Measurements from ENCODE around the gene SNRPB2.

The SNRPB2 gene

DNA sequence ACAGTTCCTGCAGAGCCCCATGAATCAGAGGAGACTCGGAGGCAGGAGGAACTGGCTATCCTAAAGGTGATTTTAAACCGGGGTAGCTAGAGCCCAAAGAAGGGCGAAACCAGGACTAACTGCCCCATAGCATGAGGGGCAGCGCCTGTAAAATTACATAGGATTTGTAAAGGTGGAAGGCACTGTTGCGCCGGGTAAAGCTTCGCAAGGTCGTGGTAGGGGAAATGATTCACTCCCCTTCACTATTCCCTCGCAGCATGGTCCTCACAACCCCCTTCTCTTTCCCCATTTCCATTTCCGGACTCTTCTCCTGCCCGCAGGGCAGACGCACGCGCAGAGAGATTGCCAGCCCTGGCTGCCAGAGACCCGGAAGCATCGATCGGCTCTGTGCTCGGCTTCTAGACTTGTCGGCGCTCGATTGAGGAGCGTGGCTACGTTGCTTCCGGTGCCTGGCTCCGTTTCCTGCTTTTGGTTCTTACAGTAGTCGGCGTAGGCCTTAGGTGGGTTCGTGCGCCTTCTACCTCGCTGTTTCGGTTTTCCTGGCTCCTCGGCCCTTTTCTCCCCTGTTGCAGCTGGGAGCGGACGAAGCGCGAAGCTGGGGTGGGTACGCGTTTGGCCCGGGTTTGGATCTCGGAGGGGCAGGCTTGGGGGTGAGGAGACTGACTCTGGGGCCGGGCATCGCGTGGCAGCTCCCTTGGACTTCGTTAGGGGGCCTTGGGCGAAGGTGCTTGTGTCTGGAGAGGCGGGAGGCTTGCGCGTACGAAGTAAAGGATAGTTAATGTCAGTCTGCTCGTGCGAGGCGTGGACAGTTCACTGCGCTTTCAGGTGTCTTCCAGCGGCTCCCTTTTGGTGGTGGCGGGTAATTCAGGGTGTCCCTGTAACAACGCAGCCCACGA lies at the start of gene SNRPB2:
SNRPB2 (plus strand) TSS at position 462 of the 896 bp plus-strand sequence. CDS start 1,677 bp downstream, outside the sequence.
- peak; percentile 87 for DNase-seq (ENCODE audit: low read depth)

DNA sequence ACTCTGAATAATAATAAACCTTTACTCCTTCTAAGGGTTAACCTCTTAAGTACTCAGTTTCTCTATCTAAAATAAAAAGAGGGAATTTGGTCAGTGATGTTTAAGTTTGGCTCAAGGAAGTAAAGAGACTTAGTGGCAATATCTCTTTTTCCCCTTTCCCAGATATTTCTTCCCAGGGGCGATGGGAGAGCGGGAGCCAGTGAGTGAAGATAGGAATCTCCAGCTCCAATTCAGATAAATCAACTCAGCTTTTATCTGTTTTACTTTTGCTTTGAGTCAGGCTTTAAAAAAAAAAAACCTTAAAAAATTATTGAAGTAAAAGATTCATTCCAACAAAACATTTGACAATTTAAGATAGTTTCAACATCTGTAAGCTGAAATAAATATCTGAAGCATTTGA lies 45.4 kb upstream of the SNRPB2 start:
- no peak for DNase-seq (ENCODE audit: low read depth)

DNA sequence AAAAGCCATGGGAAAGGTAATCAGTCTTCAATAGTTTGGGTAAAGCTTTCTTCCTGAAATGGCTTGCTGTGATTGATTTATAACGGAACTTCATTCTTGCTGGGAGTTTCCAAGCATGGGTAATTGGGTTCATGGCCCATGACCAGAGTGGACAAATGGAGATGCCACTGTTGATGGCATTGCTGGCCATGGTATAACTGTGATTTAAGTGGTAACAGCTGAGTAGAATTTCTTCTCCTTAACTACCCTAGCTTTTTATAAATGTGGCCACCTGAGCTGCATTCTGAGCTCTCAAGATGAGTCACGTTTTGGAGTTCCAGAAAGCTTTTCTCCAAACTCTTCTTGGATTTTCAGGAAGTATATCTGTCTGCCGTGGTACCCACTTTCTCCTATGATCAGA lies 39.9 kb upstream of the SNRPB2 start:
- DNase-seq (ENCODE audit: low read depth), result no peak

DNA sequence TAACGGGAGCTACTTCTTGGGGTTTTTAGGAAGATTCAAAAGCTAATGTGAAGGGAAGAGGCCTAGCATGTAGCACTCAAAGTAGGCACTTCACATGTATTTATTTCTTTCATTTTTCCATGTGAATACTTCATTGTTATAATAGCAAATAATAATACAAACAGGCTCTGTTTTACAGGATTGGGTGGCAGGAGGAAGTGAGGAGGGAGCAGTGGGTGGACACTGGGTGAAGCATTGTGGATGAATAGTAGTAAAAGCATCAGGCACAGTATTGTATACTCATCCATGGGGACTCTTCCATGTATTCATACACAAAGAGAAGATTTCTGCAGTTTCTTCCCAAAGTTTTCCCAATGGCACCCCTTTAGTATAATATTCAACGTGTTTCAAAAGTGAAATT lies 38.4 kb upstream of the SNRPB2 start:
- DNase-seq (ENCODE audit: low read depth), result no peak

DNA sequence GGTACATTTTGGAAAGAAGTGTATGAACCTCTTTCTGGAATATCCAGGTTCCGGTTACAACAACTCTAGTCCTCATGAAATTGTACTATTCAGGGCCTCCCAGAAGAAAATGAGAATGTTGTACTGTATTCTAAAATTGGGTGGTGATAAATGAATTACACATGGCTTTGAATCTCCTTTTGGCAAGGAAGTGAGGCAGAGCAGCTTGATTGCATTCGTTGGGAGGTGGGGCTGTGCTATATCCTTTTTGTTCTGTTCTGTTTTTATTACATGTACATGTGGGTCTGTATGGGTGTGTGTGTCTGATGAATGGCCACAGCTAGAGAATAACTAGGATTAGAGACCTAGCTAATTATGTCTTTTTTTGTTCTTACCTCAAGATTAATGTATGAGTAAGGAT lies 37.8 kb upstream of the SNRPB2 start:
- DNase-seq (ENCODE audit: low read depth), result no peak

DNA sequence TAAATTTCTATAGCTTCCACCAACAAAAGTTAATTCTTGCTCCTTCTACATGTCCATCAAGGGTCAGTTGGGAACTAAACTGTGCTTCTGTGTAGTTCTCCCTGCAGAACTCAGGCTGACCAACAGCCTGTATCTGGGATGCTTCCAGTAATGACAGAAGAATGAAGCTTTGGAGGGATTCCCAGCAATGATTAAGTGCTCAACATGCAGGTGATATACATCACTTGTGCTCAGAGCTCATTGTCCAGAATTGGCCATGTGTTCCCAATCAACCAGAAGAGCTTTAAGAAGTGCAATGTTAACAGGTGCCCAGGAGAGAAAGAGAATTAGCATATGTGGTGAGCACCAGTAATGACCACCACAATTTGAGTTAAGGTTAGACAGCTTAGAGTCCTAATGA lies 37.4 kb upstream of the SNRPB2 start:
- no peak for DNase-seq (ENCODE audit: low read depth)

DNA sequence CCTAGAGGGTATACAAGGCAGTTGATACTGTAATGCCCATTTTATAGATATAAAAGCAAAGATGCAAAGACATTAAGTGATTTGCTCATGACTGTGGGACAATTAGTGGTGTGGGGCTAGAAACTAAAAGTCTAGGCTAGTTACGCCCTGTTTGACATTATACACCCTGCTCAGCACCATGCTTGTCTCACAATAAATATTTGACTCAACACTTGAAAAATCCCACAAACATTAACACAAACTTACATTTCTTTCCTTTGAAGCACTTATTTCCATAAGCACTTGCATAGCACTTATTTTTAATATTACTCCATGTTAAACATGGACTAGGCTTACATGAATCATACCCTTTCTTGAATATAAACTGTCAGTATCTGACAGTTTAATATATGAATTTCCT lies 36.5 kb upstream of the SNRPB2 start:
- DNase-seq (ENCODE audit: low read depth), result no peak

DNA sequence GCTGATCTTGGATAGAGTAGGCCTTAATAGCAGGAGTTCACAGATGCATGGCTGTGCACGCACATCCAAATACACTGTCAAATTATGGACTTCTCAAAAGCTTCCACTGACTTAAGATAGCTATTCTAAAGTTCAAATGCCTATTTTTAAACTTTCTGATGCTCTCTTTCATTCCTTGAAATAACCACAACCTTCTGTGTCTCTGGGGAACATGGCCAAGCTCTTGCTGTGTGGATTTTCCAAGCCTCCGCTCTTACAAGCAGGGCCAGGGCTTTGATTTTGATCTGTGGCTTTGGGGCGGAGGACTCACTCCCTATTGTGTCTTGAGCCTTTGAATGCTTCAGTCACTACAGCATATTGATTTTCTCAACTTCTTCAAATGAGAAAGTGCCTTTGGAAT lies 35.7 kb upstream of the SNRPB2 start:
- no peak for DNase-seq (ENCODE audit: low read depth)

DNA sequence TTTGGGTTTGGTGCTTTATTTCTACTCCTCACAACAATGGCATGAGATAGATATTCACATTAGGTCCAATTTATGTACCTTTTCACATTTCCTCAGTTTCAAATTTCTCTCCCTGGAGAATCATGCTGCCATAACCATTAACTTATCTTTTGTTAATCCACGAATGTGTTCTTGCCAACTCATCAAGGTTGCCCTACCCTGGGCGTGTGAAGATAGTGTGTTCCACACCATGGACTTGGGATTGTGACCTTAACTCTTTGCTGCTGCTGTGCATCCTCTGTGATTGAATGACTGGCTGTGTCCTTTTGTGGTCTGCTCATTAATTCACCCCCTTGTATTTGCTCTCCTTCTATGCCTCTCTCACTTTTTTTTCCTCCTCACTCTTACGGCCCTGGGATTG lies 34.2 kb upstream of the SNRPB2 start:
- no peak for DNase-seq (ENCODE audit: low read depth)

DNA sequence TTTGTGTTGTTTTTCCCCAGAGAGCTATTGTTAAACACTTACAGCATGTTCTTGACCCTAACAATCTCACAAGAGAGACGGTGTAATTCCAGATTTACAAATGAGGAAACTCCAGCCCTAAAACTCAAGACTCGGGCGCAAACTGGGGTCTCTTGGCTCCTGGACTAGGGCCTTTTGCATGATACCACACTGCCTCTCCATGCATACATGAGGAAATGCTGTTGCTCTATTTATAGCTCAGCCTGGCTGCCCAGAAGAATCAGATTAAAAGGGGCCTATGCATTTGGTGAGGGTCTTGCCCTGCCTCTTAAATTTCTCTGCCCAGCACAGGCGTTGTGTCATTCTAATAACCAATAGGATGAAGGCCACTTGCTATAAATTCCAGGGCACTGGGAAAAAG lies 30.5 kb upstream of the SNRPB2 start:
- DNase-seq (ENCODE audit: low read depth), result no peak

DNA sequence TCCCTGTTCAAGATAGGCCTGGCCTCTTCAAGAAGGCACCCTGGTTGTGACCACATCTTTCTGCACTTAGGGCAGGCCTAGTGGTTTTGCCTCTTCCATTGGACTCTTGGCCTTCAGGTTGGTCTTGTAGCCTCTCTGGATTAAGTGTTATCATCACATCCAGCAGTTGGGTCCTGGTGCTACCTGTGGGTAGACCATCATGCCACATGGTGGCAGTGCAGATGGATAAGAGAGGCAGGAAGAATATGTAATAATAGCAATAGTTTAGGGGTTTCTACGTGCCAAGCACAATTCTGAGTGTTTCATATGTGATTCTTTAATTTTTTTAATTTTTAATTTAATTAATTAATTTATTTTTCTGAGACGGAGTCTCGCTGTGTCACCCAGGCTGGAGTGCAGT lies 28.5 kb upstream of the SNRPB2 start:
- no peak for DNase-seq (ENCODE audit: low read depth)

DNA sequence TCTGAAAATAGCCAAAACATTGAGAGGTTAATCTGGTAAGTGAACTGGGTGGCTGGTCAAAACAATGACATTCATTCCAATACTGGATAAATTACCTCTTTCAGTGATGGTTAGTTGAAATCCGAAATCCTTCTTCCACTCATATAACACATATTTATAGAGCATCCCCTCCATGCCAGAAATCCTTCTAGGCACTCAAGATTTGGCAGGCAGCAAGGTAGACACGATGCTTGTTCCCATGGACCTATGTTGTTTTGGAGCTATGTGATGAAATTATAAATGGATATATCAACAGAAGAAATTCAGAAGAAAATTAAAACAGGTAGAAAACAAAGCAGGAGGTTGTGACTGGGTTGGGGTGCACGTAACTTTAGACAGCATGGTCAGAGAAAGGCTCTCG lies 26.3 kb upstream of the SNRPB2 start:
- no peak for DNase-seq (ENCODE audit: low read depth)

DNA sequence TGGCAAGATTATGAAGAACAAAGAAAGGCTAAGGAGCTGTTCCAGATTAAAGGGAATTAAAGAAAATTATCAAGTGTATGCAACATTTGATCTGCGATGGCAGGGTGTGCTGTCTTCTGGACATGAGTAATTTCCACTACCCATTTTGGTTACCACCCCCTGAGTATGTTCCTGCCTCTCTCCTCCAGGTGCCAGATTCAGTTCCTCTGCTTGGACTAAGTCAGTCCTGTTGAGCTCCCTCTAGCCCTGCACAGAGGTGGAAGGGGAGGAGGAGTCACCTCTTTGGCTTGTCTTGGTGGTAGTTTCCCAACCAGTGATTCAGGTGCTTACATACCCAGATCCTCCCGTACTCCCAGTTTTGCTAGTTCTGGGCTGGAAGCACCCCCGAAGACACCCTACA lies 22.2 kb upstream of the SNRPB2 start:
- no peak for DNase-seq (ENCODE audit: low read depth)

DNA sequence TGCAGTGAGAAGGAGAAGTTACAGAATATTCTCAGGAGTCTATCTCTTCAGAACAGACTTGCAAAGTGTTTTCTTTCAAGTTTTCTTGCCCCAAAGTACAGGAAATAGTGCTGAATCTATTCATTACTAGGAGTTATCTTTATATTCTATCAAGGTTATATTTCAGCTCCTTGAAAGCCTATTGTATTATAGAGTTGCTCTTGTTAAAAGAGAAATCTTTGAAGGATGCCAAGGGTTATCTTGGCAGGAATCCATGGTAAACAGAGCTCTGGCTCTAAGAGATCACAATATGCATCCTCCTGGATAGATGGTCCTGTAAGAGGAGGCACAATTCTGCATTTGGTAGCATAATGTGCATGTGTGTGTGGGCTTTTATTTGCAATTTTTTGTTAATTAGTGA lies 21.2 kb upstream of the SNRPB2 start:
- DNase-seq (ENCODE audit: low read depth), result no peak

DNA sequence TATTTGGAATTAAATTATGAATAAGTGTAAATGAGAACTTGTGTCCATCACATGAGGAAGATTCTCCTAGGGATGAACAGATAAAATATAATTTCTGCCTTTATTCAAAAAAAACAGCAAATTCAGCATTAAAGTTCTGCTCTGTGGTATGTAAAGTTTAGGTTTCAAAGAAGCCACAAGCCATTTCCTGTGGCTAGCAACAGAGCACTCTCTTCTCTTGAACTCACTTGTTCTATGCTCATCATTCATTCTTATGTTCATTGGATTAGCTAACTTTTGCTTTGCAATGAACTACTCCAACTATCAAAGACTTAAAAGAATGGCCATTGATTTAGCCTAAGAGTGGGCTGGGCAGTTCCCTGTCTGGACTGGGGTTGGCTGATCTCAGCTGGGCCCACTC lies 20.8 kb upstream of the SNRPB2 start:
- DNase-seq (ENCODE audit: low read depth), result no peak

DNA sequence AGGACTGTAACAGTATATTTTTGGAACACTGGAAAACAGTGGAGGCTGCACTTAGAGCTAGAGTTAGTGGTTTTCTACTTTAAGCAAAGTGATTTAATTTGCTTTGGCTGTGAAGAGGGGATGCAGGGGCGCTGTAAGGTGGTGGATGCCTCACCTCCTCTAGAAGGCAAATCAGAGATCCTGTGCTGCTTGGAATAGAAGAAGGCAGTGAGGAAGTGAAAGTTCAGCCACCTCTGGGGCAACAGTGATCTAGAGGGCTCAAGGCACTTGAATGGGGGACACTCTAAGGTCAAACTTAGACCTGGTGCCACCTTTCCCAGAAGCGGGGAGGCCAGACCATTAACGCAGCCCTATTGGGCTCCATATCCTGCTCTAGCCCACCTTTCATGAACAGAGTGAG lies 19.0 kb upstream of the SNRPB2 start:
- DNase-seq (ENCODE audit: low read depth), result no peak

DNA sequence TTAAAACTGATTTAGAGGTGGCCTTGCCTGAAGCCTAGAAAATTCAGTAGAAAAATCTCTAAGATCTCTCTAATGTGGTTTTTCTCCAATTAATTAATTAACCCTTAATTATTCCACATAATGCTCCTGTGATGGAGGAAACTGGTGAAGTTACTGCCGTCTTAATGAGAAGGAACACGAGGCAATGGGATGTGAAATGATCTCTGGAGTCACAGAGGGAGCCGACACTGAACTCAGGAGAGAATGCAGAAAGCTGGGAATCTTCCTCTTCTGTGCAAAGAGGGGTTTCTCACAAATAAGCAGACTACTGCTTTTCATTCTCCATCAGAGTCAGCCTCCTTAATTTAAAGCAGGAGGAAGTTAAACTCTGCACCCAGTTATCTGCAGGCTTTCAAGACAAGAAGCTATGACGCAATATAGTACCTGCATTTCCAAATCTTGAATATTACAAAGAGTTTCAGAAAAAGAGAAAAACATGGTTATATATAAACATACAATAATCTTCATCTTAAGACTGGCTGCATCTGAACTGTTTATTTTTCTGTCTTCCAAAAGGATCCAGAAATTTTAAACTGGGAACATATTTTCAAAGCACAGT lies 18.1 kb upstream of the SNRPB2 start:
- no peak for DNase-seq (ENCODE audit: low read depth)

DNA sequence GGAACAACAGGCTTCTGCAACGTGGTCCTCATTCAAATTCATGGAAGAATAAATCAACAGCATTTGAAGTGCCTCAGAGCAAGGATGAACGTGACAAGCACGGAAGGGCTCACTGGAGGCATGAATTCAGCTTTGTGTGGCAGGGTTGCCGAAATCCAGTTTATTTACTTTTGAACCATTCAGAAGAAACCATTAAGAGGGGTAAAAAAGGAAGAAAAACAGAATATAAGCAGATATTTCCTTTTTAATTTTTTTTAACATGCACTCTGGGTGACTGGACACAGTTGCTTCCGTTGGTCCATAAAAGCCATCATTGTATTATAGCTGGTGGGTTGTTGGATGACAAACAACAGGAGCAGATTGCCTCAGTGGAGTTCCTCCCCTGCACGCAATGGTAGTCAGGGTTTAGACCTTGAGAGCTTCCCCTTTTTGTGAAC lies 17.3 kb upstream of the SNRPB2 start:
- no peak for DNase-seq (ENCODE audit: low read depth)

DNA sequence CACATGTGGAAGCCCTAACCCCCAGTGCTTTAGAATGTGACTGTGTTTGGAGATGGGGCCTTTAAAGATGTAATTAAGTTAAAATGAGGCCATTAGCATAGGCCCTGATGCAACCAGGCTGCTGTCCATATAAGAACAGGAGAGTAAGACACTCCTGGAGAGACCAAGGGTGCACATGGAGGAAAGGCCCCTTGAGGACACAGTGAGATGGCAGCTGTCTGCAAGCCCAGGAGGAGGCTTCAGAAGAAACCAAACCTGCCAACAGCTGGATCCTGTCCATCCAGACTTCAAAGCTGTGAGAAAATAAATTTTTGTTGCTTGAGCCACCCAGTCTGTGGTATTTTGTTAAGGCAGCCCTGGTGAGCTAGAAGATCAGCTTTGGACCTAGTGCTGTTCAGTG lies 16.8 kb upstream of the SNRPB2 start:
- no peak for DNase-seq (ENCODE audit: low read depth)

DNA sequence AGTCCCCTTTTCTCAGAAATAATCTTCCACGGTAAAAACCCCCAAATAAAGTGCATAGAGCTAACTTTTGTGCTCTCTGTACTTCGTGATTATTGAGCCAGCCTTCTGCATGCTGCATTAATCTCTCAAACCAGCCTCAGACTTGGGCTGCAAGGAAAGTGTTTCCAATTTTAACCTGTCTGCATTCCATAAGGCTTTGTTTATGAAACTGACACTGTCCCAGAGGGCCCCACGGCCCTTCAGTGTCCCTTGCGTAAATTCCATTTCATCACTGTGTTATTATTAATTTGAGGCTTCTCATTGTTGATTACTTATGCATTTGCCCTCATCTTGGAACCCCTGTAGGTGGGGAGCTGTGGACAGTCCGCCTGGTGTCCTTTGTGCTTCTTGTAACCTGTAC lies 15.6 kb upstream of the SNRPB2 start:
- no peak for DNase-seq (ENCODE audit: low read depth)

DNA sequence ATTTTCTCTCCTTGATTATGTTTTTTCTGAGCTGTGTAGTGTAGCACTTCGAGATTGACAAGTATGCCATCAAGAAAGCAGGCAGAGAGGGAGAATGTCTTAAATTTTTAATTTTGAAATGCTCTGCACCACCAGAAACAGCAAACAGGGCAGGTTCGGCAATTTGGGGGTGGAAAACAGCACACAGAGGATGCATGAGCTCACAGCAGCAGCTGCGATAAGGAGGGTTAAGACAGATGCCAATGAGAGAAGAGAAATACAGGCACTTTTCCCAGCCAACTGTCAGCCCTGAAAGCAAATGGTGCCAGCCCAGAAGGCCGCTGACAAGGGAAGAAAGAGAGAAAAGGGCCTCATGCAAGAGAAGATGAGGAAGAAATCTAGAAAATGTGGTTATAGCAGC lies 15.1 kb upstream of the SNRPB2 start:
- no peak for DNase-seq (ENCODE audit: low read depth)

DNA sequence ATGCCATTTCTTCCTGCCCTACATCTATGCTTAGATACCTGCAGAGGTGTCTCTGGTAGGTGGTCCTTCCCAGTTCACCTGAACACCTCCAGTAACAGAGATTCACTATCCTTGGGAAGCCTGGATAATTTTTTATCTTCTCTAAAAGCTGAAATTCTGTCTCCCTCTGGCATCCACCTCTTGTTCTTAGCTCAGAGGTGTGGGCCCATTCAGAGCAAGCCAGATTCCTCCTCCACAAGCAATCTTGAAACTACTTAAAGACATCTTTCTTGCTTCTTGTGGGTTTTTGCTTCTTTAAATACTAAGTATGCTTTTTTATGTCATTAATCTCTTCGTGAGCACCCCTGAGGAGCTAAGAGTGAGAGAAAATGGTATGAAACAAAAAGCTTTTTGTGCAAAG lies 10.4 kb upstream of the SNRPB2 start:
- no peak for DNase-seq (ENCODE audit: low read depth)

DNA sequence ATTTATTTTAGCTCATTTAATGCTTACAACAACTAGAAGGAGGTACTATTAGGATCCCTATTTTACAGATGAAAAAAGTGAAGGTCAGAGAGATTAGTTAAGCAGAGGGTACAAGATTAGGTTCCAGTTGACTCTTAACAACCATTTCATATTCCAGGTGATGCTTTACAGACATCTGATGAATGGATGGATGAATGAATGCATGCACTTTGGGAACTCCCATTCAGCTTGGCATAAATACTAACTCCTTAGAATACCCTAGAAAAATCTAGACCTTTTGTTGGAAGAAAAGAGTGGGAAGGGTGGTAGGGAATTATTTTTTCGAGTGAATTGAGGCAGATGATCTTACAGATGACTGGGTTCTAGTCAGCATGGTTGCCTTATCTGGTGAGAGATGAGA lies 746 bp upstream of the SNRPB2 start:
- DNase-seq (ENCODE audit: low read depth), result no peak
